ENCODE results near the gene ARRDC3.
"Not testable (repeated sequence)": the region's sequence is repeated elsewhere in the genome, so short reads cannot be mapped to it uniquely, and the experiment has no call there.

ARRDC3 gene

GRCh38 chr5:91341154-91341553, 42.0 kb downstream of the ARRDC3 start:
- TF ChIP-seq CTCF (IDR thresholded peaks at IDR 0.05; ENCODE audit: borderline replicate concordance, insufficient read depth, low read depth, low read length) = no peak
- no peak overlapping the region for H3K4me3 ChIP-seq (ENCODE audit: low read depth, low read length)

- H3K4me3 ChIP-seq (ENCODE audit: low read depth, low read length) = no peak overlapping the region
- TF ChIP-seq CTCF (IDR thresholded peaks at IDR 0.05; ENCODE audit: borderline replicate concordance, insufficient read depth, low read depth, low read length) = no peak
These were observed 42.6 kb downstream of the ARRDC3 start for GRCh38 chr5:91340532-91340931.

GRCh38 chr5:91339063-91339705, 43.9 kb downstream of the ARRDC3 start:
- no peak overlapping the region for H3K4me3 ChIP-seq (ENCODE audit: low read depth, low read length)
- no peak for TF ChIP-seq CTCF (IDR thresholded peaks at IDR 0.05; ENCODE audit: borderline replicate concordance, insufficient read depth, low read depth, low read length)

- no peak overlapping the region for H3K4me3 ChIP-seq (ENCODE audit: low read depth, low read length)
- TF ChIP-seq CTCF (IDR thresholded peaks at IDR 0.05; ENCODE audit: borderline replicate concordance, insufficient read depth, low read depth, low read length) = no peak
These were observed 50.7 kb downstream of the ARRDC3 start for GRCh38 chr5:91332267-91333045.

GRCh38 chr5:91331705-91332104, 51.4 kb downstream of the ARRDC3 start:
- no peak for TF ChIP-seq CTCF (IDR thresholded peaks at IDR 0.05; ENCODE audit: borderline replicate concordance, insufficient read depth, low read depth, low read length)
- H3K4me3 ChIP-seq (ENCODE audit: low read depth, low read length) = no peak overlapping the region

- no peak for TF ChIP-seq CTCF (IDR thresholded peaks at IDR 0.05; ENCODE audit: borderline replicate concordance, insufficient read depth, low read depth, low read length)
- no peak overlapping the region for H3K4me3 ChIP-seq (ENCODE audit: low read depth, low read length)
These were observed 53.8 kb downstream of the ARRDC3 start for GRCh38 chr5:91329283-91329682.

- H3K4me3 ChIP-seq (ENCODE audit: low read depth, low read length) = no peak overlapping the region
- no peak for TF ChIP-seq CTCF (IDR thresholded peaks at IDR 0.05; ENCODE audit: borderline replicate concordance, insufficient read depth, low read depth, low read length)
These were observed 54.4 kb downstream of the ARRDC3 start for GRCh38 chr5:91328743-91329142.

GRCh38 chr5:91322981-91323380, 60.1 kb downstream of the ARRDC3 start:
- H3K4me3 ChIP-seq (ENCODE audit: low read depth, low read length) = not testable (repeated sequence)
